Mucosa of descending colon (tissue), 3 donors: Measurements from ENCODE around the gene ATXN2L. TPM values are rescaled to one million over a fixed set of nuclear protein-coding genes. Genes with fewer than 3 reads are reported as not detected.

Experiments
- ATAC-seq: fragments of 200-7000 bp; cut with Tn5 transposase; one replicate; pipeline ENCODE4 v1.9.1; 2020; ENCODE audit warnings: mild to moderate bottlenecking, moderate library complexity
- DNase-seq, 3 donors: peaks; one replicate each; pipeline ENCODE4 v3.0.0-alpha.2; 2020
- H3K36me3 ChIP-seq: fragments of 200-600 bp; one replicate; pipeline ENCODE4 v1.8.0; 2021; ENCODE audit warnings: low read depth, mild to moderate bottlenecking
- H3K4me1 ChIP-seq: fragments of 200-600 bp; one replicate; pipeline ENCODE4 v1.8.0; 2021; ENCODE audit warnings: low read depth, mild to moderate bottlenecking
- H3K4me3 ChIP-seq: fragments of 200-600 bp; one replicate; pipeline ENCODE4 v1.8.0; 2021; ENCODE audit warnings: mild to moderate bottlenecking
- H3K9me3 ChIP-seq: fragments of 200-600 bp; one replicate; pipeline ENCODE4 v1.8.0; 2021; ENCODE audit warnings: mild to moderate bottlenecking
- CTCF ChIP-seq: fragments of 200-600 bp; IDR thresholded peaks from one replicate; pipeline ENCODE4 v1.8.0; 2022; ENCODE audit warnings: antibody characterized with exemption, mild to moderate bottlenecking
- intact Hi-C, 2 donors: fragments of 100-400 bp; cut with DNase I in 1 of 2; cut with micrococcal nuclease in 1 of 2; formaldehyde crosslinking; loops; one replicate each; pipeline versions ENCODE4 v1.11.0 to v1.11.1; 2022; cut with DNase I, micrococcal nuclease
- total RNA-seq, 3 donors: library from RNA; stranded (reverse); fragmentation: NEBNext Ultra II Directional in 2 of 3; extraction: Animal tissue kit (Norgen Biotek cat#: 25700) in 2 of 3; gene quantifications; one replicate each; pipeline versions ENCODE4 v1.2.1 to v1.2.4, GENCODE V29; 2021 to 2023
- donor health status: DM: no; HTN: no; CAD: no; lungs with moderate emphysema.
- donor health status: DM: no; HTN: no; CAD: no.
- donor health status: DM: no; HTN: yes; CAD: no.

The ATXN2L gene
- total RNA-seq, 3 donors from 2014 or later: 102 to 108 (median 107) TPM

GRCh38 chr16:28829747-28830146, 6.9 kb downstream of the ATXN2L start:
- no peaks in the 10 kb centered on the region for H3K9me3 ChIP-seq
- DNase-seq (no peak), ATAC-seq (no peak)
- H3K36me3 ChIP-seq: peaks cover 28% of the 10 kb centered on the region
- peaks cover 7% of the 10 kb centered on the region for H3K4me1 ChIP-seq
- H3K4me3 ChIP-seq: no peak overlapping the region
- intact Hi-C loops: no loop called here
- TF ChIP-seq CTCF: no peak

- no peak for TF ChIP-seq CTCF
- Histone ChIP-seq H3K36me3 (peaks cover 36% of the 10 kb centered on the region), H3K4me3 (no peak overlapping the region), H3K4me1 (no peaks in the 10 kb centered on the region), H3K9me3 (no peaks in the 10 kb centered on the region)
- ATAC-seq (no peak), DNase-seq (no peak)
- intact Hi-C loops: no loop called here
Measured at GRCh38 chr16:28830531-28830930, 7.7 kb downstream of the ATXN2L start.

- Histone ChIP-seq H3K36me3 (peaks cover 38% of the 10 kb centered on the region), H3K4me1 (no peaks in the 10 kb centered on the region), H3K4me3 (no peak overlapping the region), H3K9me3 (no peaks in the 10 kb centered on the region)
- DNase-seq (no peak), ATAC-seq (peak; percentile 11)
- no peak for TF ChIP-seq CTCF
- intact Hi-C loops: no loop called here
Measured at GRCh38 chr16:28834349-28834748, 11.6 kb downstream of the ATXN2L start.

- peak; percentile 9 for ATAC-seq
- TF ChIP-seq CTCF: no peak
- H3K4me1 ChIP-seq: no peaks in the 10 kb centered on the region
- H3K36me3 ChIP-seq: peaks cover 36% of the 10 kb centered on the region
- no peak for DNase-seq
- intact Hi-C loops: no loop called here
- H3K9me3 ChIP-seq: no peaks in the 10 kb centered on the region
- no peak overlapping the region for H3K4me3 ChIP-seq
Measured at GRCh38 chr16:28834873-28835863, 12.4 kb downstream of the ATXN2L start.

- TF ChIP-seq CTCF: no peak
- intact Hi-C loops: no loop called here
- ATAC-seq (no peak), DNase-seq (no peak)
- peaks cover 29% of the 10 kb centered on the region for H3K36me3 ChIP-seq
- no peaks in the 10 kb centered on the region for H3K4me1 ChIP-seq
- no peak overlapping the region for H3K4me3 ChIP-seq
- H3K9me3 ChIP-seq: no peaks in the 10 kb centered on the region
Measured at GRCh38 chr16:28835864-28836760, 13.3 kb downstream of the ATXN2L start.
